ENCODE data around the gene ANKRD30A. TPM values are rescaled to one million over a fixed set of nuclear protein-coding genes. Genes with fewer than 3 reads are reported as not detected.

Gene ANKRD30A
- polyA plus RNA-seq, 1 donor from 2014 or later: not detected

- H3F3A ChIP-seq (ENCODE audit: insufficient read depth, low read length, poor library complexity, severe bottlenecking): no peaks in the 10 kb centered on the region
- no peaks in the 10 kb centered on the region for H3K79me2 ChIP-seq (replicated peaks; ENCODE audit: insufficient read depth, low read length)
- H3K4me3 ChIP-seq (ENCODE audit: low read length): no peak overlapping the region
- H4K20me1 ChIP-seq (ENCODE audit: insufficient read depth): no peaks in the 10 kb centered on the region
- peaks cover 2% of the 10 kb centered on the region for H3K9me3 ChIP-seq (ENCODE audit: low read length)
- no peak overlapping the region for H3K4me2 ChIP-seq (ENCODE audit: low read length)
- H3K9ac ChIP-seq (ENCODE audit: low read length): no peak overlapping the region
- TF ChIP-seq EP300 (conservative IDR thresholded peaks at IDR 0.05; ENCODE audit: poor library complexity, severe bottlenecking) (no peak), MXI1 (conservative IDR thresholded peaks at IDR 0.05; ENCODE audit: poor library complexity, severe bottlenecking) (no peak), RAD21 (conservative IDR thresholded peaks at IDR 0.05) (no peak), SMC3 (conservative IDR thresholded peaks at IDR 0.05; ENCODE audit: poor library complexity) (no peak), TAF1 (IDR thresholded peaks at IDR 0.05; ENCODE audit: low read depth) (no peak), EZH2 (IDR thresholded peaks at IDR 0.05; ENCODE audit: borderline replicate concordance, insufficient read depth, low read length, poor library complexity, severe bottlenecking) (no peak), POLR2AphosphoS5 (IDR thresholded peaks at IDR 0.05) (no peak)
- no peak overlapping the region for H3K27ac ChIP-seq (ENCODE audit: low read length)
- no peak overlapping the region for H2AFZ ChIP-seq (ENCODE audit: low read depth, low read length)
- no peaks in the 10 kb centered on the region for H3K36me3 ChIP-seq (ENCODE audit: insufficient read depth, low read length)
- H3K9me2 ChIP-seq (ENCODE audit: insufficient read depth, low read length): no peaks in the 10 kb centered on the region
- no peaks in the 10 kb centered on the region for H3K27me3 ChIP-seq (ENCODE audit: insufficient read depth, low read depth, low read length)
Observed at GRCh38 chr10:37381271-37381670, 255.9 kb downstream of the ANKRD30A start.

GRCh38 chr10:37384923-37385322 lies 259.5 kb downstream of the ANKRD30A start:
- H3K27me3 ChIP-seq (ENCODE audit: insufficient read depth, low read depth, low read length): no peaks in the 10 kb centered on the region
- no peak overlapping the region for H3K9ac ChIP-seq (ENCODE audit: low read length)
- H3K9me2 ChIP-seq (ENCODE audit: insufficient read depth, low read length): no peaks in the 10 kb centered on the region
- H3K4me3 ChIP-seq (ENCODE audit: low read length): no peak overlapping the region
- no peaks in the 10 kb centered on the region for H4K20me1 ChIP-seq (ENCODE audit: insufficient read depth)
- no peak overlapping the region for H3K27ac ChIP-seq (ENCODE audit: low read length)
- no peak overlapping the region for H3K4me2 ChIP-seq (ENCODE audit: low read length)
- TF ChIP-seq EZH2 (IDR thresholded peaks at IDR 0.05; ENCODE audit: borderline replicate concordance, insufficient read depth, low read length, poor library complexity, severe bottlenecking) (no peak), POLR2AphosphoS5 (IDR thresholded peaks at IDR 0.05) (no peak), EP300 (conservative IDR thresholded peaks at IDR 0.05; ENCODE audit: poor library complexity, severe bottlenecking) (no peak), RAD21 (conservative IDR thresholded peaks at IDR 0.05) (no peak), CTCF (IDR thresholded peaks at IDR 0.05; ENCODE audit: poor library complexity, severe bottlenecking) (no peak), MXI1 (conservative IDR thresholded peaks at IDR 0.05; ENCODE audit: poor library complexity, severe bottlenecking) (no peak), REST (IDR thresholded peaks at IDR 0.05; ENCODE audit: borderline replicate concordance) (no peak), TAF1 (IDR thresholded peaks at IDR 0.05; ENCODE audit: low read depth) (no peak), SMC3 (conservative IDR thresholded peaks at IDR 0.05; ENCODE audit: poor library complexity) (no peak)
- no peaks in the 10 kb centered on the region for H3K79me2 ChIP-seq (replicated peaks; ENCODE audit: insufficient read depth, low read length)
- peaks cover 2% of the 10 kb centered on the region for H3K9me3 ChIP-seq (ENCODE audit: low read length)
- no peaks in the 10 kb centered on the region for H3K36me3 ChIP-seq (ENCODE audit: insufficient read depth, low read length)
- H3F3A ChIP-seq (ENCODE audit: insufficient read depth, low read length, poor library complexity, severe bottlenecking): no peaks in the 10 kb centered on the region
- no peak overlapping the region for H2AFZ ChIP-seq (ENCODE audit: low read depth, low read length)

Measured in neural cell (in vitro differentiated cells).